ACC112 (cell line): ENCODE data around the gene RNASEH2B.

ENCODE experiments used
- H2AFZ ChIP-seq: fragments of 200-600 bp; sonication (generic); one replicate; pipeline ENCODE4 v1.6.0; 2017; ENCODE audit warnings: antibody characterized with exemption, low read length; ENCODE audit not compliant: unreplicated experiment
- H3K27ac ChIP-seq: fragments of 200-600 bp; sonication (generic); 2 replicates; pipeline ENCODE4 v1.5.1; 2014; ENCODE audit warnings: low read depth, mild to moderate bottlenecking, antibody characterized with exemption, low read length, moderate library complexity
- H3K27me3 ChIP-seq: fragments of 200-600 bp; sonication (generic); 2 replicates; pipeline ENCODE4 v1.6.1; 2014; ENCODE audit warnings: mild to moderate bottlenecking, antibody characterized with exemption, low read length, moderate library complexity, mixed read lengths; ENCODE audit not compliant: insufficient read depth
- H3K36me3 ChIP-seq: fragments of 200-600 bp; sonication (generic); 2 replicates; pipeline ENCODE4 v1.6.1; 2016; ENCODE audit warnings: mild to moderate bottlenecking, antibody characterized with exemption, low read length, moderate library complexity, mixed read lengths; ENCODE audit not compliant: insufficient read depth
- H3K4me1 ChIP-seq: fragments of 200-600 bp; sonication (generic); one replicate; pipeline ENCODE4 v1.6.1; 2016; ENCODE audit warnings: low read length, mixed read lengths; ENCODE audit not compliant: insufficient read depth, unreplicated experiment, control insufficient read depth
- H3K4me3 ChIP-seq: fragments of 200-600 bp; sonication (generic); 2 replicates; pipeline ENCODE4 v1.5.1; 2014; ENCODE audit warnings: mild to moderate bottlenecking, low read depth, low read length
- H3K79me2 ChIP-seq: fragments of 200-600 bp; sonication (generic); one replicate; pipeline ENCODE4 v1.6.0; 2016; ENCODE audit warnings: low read length; ENCODE audit not compliant: control insufficient read depth, unreplicated experiment, insufficient read depth

Gene RNASEH2B

DNA sequence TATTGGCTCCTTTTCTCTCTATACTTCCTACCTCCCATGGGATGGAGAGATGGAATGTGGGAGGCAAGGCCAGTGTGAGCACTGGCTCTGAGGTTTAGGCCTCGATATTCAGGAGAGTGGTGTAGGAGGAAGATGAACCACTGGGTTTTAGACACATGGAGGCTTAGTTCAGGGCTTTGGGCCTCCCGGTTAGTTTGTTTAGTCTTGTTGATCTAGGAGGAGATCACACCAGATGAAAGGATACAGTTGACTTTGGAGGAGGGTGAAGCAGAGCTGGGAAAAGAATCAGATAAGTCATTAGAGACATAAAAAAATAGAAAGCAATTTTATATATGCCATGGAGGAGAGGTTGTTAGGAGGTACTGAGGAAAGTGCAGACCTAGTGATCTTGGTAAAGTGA is 30.9 kb downstream of the RNASEH2B start:
- Histone ChIP-seq H3K79me2 (no peaks in the 10 kb centered on the region), H3K4me3 (no peak overlapping the region), H3K4me1 (no peaks in the 10 kb centered on the region), H3K27me3 (no peaks in the 10 kb centered on the region), H3K36me3 (peaks cover 17% of the 10 kb centered on the region), H2AFZ (no peak overlapping the region), H3K27ac (no peak overlapping the region)

DNA sequence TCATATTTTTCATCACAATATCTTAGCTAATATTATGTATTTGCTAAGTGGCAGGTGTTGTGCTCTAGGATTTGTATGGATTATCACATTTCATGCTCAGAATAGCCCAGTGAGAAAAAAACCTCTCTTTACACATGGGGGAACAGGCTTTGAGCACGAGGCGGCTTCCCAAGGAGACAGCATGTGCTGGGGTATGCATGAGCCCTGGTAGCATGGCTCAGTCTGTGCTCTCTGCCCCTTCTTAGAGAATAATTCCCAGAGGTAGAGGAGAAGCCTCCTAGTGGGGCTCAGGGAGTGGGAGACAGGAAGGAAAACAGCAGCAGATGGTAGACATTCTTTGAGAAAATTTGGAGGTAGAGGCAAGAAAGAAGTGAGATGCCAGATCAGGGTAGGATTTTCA is 31.6 kb downstream of the RNASEH2B start:
- Histone ChIP-seq H3K79me2 (no peaks in the 10 kb centered on the region), H3K36me3 (peaks cover 21% of the 10 kb centered on the region), H3K27ac (no peak overlapping the region)

DNA sequence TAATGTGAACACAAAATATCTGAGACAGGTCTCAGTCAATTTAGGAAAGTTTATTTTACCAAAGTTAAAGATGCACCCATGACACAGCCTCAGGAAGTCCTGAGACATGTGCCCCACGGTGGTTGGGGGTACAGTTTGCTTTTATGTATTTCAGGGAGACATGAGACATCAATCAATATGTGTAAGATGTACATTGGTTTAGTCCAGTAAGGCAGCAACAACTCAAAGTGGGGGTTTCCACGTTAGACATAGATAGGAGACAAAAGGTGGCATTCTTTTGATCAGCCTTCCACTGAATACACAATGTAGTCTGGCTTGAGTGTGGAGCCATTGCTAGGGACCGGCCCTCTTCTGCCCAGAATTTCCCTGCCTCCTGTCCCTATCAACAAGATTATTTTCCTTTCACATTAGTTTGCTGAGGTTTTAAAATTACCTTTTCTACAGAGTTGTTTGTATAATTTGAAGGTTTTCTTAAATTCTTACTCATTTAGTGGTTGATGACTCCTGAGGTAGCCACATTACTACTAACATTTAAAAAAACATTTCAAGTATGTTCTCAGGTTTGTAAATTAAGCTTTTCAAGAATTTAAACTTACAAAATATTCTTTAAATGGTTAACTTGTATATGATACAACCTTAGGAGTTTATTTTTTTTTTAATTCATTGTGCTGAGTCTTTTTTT is 33.2 kb downstream of the RNASEH2B start:
- Histone ChIP-seq H3K27me3 (no peaks in the 10 kb centered on the region), H3K4me3 (no peak overlapping the region), H3K36me3 (peaks cover 22% of the 10 kb centered on the region), H3K4me1 (peaks cover 4% of the 10 kb centered on the region), H2AFZ (no peak overlapping the region), H3K27ac (no peak overlapping the region), H3K79me2 (no peaks in the 10 kb centered on the region)

More for the DNA sequence above, 31.6 kb downstream of the RNASEH2B start:
- H3K4me1 ChIP-seq, result peaks cover under 1% of the 10 kb centered on the region
- no peak overlapping the region for H2AFZ ChIP-seq
- no peaks in the 10 kb centered on the region for H3K27me3 ChIP-seq
- no peak overlapping the region for H3K4me3 ChIP-seq

DNA sequence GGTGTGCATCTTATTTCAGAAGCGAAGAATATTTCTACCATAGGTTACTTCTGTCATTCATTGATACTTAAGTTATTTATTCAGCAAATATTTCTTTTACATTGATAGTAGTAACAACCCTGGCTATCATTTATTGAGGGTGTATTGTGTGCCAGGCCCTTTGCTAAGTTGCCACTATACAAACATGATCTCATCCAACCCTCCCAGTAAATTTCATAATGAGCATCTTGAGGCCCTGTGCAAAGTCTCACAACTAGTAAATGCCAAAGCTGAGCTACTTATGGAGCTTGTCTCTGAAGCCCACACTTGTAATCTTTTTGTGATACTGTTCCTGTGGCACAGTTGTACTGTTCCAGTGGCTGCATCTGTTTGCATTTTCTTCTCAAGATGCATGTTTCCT is 36.1 kb downstream of the RNASEH2B start:
- peaks cover 20% of the 10 kb centered on the region; the same call in 1 of the 2 replicates for H3K36me3 ChIP-seq
- no peak overlapping the region for H3K4me3 ChIP-seq
- H3K27me3 ChIP-seq, result no peaks in the 10 kb centered on the region
- no peak overlapping the region for H2AFZ ChIP-seq
- H3K4me1 ChIP-seq, result peaks cover 13% of the 10 kb centered on the region
- no peaks in the 10 kb centered on the region for H3K79me2 ChIP-seq
- H3K27ac ChIP-seq, result no peak overlapping the region

DNA sequence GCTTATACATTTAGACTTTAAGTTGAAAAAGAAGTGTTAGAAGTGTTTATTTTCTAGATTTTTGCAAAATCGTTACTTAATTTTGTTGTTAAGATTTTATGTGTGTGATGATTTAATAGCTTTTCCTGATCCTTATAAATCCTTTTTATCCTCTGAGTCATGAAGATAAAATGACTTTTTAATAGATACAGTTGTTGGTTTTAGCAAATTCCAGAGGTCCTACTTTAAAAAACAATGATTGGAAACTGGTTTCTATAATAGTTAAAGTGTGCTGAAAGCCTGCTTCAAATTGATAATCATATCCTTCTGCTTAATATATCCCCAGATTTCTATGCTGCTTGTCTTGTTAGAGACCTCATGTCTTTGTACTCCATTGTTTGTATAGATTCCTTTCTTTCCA is 39.0 kb downstream of the RNASEH2B start:
- no peak overlapping the region for H2AFZ ChIP-seq
- no peaks in the 10 kb centered on the region for H3K27me3 ChIP-seq
- H3K36me3 ChIP-seq, result peaks cover 19% of the 10 kb centered on the region; the same call in 1 of the 2 replicates
- no peaks in the 10 kb centered on the region for H3K79me2 ChIP-seq
- H3K27ac ChIP-seq, result no peak overlapping the region
- no peak overlapping the region for H3K4me3 ChIP-seq
- peaks cover 13% of the 10 kb centered on the region for H3K4me1 ChIP-seq

DNA sequence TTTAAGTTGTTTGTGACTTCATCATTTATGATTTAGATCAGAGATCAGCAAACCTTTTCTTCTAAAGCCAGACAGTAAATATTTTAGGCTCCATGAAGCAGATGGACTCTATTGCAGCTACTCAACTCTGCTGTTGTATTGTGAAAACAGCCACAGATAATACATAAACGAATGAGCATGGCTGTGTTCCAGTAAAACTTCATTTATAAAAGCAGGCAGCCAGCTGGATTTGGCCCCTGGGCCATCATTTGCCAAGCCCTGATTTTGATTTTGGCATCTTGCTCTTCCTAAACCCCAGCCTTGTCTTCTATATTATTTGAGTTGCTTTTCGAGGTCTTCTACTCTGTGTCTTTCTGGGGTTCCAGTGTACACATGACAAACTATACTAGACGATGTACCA is 41.3 kb downstream of the RNASEH2B start:
- H3K79me2 ChIP-seq, result no peaks in the 10 kb centered on the region
- H2AFZ ChIP-seq, result no peak overlapping the region
- H3K4me1 ChIP-seq, result peaks cover 13% of the 10 kb centered on the region
- H3K27ac ChIP-seq, result no peak overlapping the region
- no peak overlapping the region for H3K4me3 ChIP-seq
- H3K27me3 ChIP-seq, result no peaks in the 10 kb centered on the region
- peaks cover 14% of the 10 kb centered on the region; the same call in 1 of the 2 replicates for H3K36me3 ChIP-seq

DNA sequence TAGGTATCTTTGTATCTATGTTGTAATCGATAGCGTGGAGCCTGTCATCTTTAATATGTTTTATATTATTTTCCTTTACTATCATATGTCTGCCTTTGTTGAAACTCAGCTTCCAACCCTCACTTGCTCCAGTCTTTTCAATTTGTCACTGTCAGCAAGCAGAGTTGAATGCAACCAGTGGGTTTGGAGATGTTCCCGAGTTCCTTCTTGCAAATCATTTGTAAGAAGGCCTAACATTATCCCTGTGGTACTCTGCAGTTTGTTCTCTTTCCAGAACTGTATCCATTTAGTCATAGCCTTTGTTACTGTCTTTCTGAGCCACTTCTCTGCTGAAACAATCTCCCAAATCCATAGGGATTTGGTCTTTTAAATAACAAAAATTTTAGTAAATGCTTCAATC is 41.8 kb downstream of the RNASEH2B start:
- Histone ChIP-seq H3K27ac (no peak overlapping the region), H3K4me3 (no peak overlapping the region), H3K27me3 (no peaks in the 10 kb centered on the region), H3K36me3 (peaks cover 11% of the 10 kb centered on the region; the same call in 1 of the 2 replicates), H3K4me1 (peaks cover 10% of the 10 kb centered on the region), H2AFZ (no peak overlapping the region), H3K79me2 (no peaks in the 10 kb centered on the region)

DNA sequence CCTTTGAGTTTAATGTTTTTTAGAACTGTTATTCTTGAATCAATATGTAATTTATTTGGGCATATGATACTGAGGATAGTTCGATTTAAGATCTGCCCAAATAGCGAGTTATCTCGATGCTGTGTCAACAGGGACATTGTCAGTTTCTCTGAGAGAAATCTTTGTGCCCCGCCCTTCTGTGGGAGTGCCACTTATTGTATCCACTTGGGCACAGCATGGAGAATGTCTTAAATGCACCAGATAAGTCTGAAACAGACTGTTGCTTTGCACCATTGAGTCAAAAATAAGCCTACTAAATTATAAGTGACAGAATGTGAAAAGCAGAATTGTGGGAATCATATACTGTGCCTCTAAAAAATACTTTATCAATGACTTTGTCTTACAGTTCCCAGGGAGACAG is 45.6 kb downstream of the RNASEH2B start:
- Histone ChIP-seq H2AFZ (no peak overlapping the region), H3K79me2 (no peaks in the 10 kb centered on the region), H3K36me3 (peaks cover 4% of the 10 kb centered on the region), H3K27ac (no peak overlapping the region), H3K27me3 (no peaks in the 10 kb centered on the region), H3K4me3 (no peak overlapping the region), H3K4me1 (no peaks in the 10 kb centered on the region)

DNA sequence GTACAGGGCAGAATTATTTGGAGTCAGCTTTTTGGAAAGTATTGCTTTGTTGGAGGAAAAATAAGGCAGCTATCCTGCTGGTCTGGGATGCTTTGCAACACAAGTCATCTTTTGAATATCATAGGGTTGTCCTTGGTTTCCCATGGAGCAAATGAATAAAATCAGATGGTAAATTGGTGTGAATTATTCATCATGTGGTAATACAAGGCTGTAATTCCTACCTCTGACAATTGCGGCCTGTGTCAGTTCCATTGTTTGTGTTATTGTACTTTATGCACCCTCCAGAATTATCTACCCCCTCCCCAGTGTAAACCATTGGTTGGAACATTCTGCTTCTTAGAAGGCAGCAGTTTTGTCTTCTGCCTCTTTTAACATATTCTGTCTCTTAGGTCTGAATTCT is 46.2 kb downstream of the RNASEH2B start:
- H2AFZ ChIP-seq, result no peak overlapping the region
- H3K36me3 ChIP-seq, result peaks cover 4% of the 10 kb centered on the region
- no peaks in the 10 kb centered on the region for H3K27me3 ChIP-seq
- no peaks in the 10 kb centered on the region for H3K79me2 ChIP-seq
- no peak overlapping the region for H3K27ac ChIP-seq
- H3K4me3 ChIP-seq, result no peak overlapping the region
- no peaks in the 10 kb centered on the region for H3K4me1 ChIP-seq

DNA sequence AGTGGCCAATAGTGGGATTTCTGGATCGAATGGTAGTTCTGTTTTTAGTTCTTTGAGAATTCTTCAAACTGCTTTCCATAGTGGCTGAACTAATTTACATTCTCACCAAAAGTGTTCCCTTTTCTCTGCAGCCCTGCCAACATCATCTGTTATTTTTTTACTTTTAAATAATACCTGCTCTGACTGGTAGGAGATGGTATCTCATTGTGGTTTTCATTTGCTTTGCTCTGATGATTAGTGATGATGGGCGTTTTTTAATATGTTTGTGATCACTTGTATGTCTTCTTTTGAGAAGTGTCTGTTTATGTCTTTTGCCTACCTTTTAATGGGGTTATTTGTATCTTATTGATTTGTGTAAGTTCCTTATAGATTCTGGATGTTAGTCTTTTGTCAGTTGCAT is 48.0 kb downstream of the RNASEH2B start:
- Histone ChIP-seq H3K27me3 (no peaks in the 10 kb centered on the region), H3K27ac (no peak overlapping the region), H3K36me3 (peaks cover 9% of the 10 kb centered on the region), H2AFZ (no peak overlapping the region), H3K4me3 (no peak overlapping the region), H3K79me2 (no peaks in the 10 kb centered on the region), H3K4me1 (no peaks in the 10 kb centered on the region)

DNA sequence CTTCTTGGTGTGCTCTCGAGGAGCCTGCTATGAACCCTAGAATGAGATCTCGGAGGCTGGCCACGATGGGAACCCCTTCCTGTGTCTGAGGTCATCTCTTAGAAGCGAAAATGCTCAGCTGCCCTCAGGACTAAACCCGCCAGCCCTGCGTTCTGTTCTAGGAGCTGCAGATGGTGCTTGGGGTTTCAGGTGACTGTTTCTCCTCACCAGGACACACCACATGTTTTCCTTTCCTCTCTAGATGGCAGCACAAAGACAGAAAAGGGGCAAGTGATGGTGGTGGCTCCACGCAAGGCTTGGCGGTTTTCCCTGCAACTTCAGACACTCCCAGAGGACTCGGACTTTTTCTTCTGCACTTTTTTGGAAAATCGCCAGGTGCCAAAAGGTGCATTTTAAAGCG is 60.1 kb downstream of the RNASEH2B start:
- Histone ChIP-seq H3K27me3 (no peaks in the 10 kb centered on the region), H3K36me3 (no peaks in the 10 kb centered on the region), H3K27ac (no peak overlapping the region), H3K79me2 (no peaks in the 10 kb centered on the region), H3K4me1 (no peaks in the 10 kb centered on the region), H3K4me3 (no peak overlapping the region), H2AFZ (no peak overlapping the region)
